HEK293 (cell line): ENCODE measurements around the gene MAN1C1.

ENCODE experiments used
- FEZF1 ChIP-seq: fragments of 450-650 bp; formaldehyde crosslinking; IDR thresholded peaks from 2 replicates; pipeline ENCODE4 v1.5.1; 2016; ENCODE audit warnings: missing biosample characterization, missing genetic modification characterization
- GFI1B ChIP-seq: fragments of 450-650 bp; formaldehyde crosslinking; IDR thresholded peaks from 2 replicates; pipeline ENCODE4 v1.5.1; 2016; ENCODE audit warnings: missing biosample characterization, missing genetic modification characterization
- IKZF3 ChIP-seq: fragments of 450-650 bp; IDR thresholded peaks from 2 replicates; pipeline ENCODE4 v1.5.0; 2018; ENCODE audit warnings: missing biosample characterization, mild to moderate bottlenecking, missing genetic modification characterization, moderate library complexity
- PRDM10 ChIP-seq: fragments of 450-650 bp; formaldehyde crosslinking; IDR thresholded peaks from 2 replicates; pipeline ENCODE4 v1.5.1; 2016; ENCODE audit warnings: missing biosample characterization, missing genetic modification characterization
- REPIN1 ChIP-seq: fragments of 450-650 bp; formaldehyde crosslinking; IDR thresholded peaks from 2 replicates; pipeline ENCODE4 v1.5.1; 2017; ENCODE audit warnings: missing biosample characterization, missing genetic modification characterization, low read depth
- TCF7L2 ChIP-seq: IDR thresholded peaks from 2 replicates; pipeline ENCODE4 v1.6.1; 2011; ENCODE audit warnings: low read depth, mild to moderate bottlenecking, inconsistent platforms, low read length, moderate library complexity, borderline replicate concordance
- YY1 ChIP-seq: fragments of 450-650 bp; formaldehyde crosslinking; IDR thresholded peaks from 2 replicates; pipeline ENCODE4 v1.5.1; 2018; ENCODE audit warnings: missing biosample characterization, missing genetic modification characterization
- ZBTB10 ChIP-seq: fragments of 450-650 bp; formaldehyde crosslinking; IDR thresholded peaks from 2 replicates; pipeline ENCODE4 v1.5.1; 2016; ENCODE audit warnings: missing biosample characterization, missing genetic modification characterization
- ZBTB17 ChIP-seq: fragments of 450-650 bp; formaldehyde crosslinking; IDR thresholded peaks from 2 replicates; pipeline ENCODE4 v1.5.1; 2016; ENCODE audit warnings: missing biosample characterization, missing genetic modification characterization
- ZIC2 ChIP-seq: fragments of 450-650 bp; formaldehyde crosslinking; IDR thresholded peaks from 2 replicates; pipeline ENCODE4 v1.5.1; 2016; ENCODE audit warnings: missing biosample characterization, missing genetic modification characterization
- ZNF112 ChIP-seq: fragments of 450-650 bp; formaldehyde crosslinking; IDR thresholded peaks from 2 replicates; pipeline ENCODE4 v1.5.0; 2017; ENCODE audit warnings: missing biosample characterization, missing genetic modification characterization
- ZNF18 ChIP-seq: fragments of 450-650 bp; formaldehyde crosslinking; IDR thresholded peaks from 2 replicates; pipeline ENCODE4 v1.5.1; 2016; ENCODE audit warnings: missing biosample characterization, missing genetic modification characterization
- ZNF223 ChIP-seq: fragments of 450-650 bp; formaldehyde crosslinking; IDR thresholded peaks from 2 replicates; pipeline ENCODE4 v1.5.1; 2016; ENCODE audit warnings: missing biosample characterization, missing genetic modification characterization
- ZNF324 ChIP-seq: fragments of 450-650 bp; formaldehyde crosslinking; IDR thresholded peaks from 2 replicates; pipeline ENCODE4 v1.5.1; 2016; ENCODE audit warnings: missing biosample characterization, missing genetic modification characterization
- ZNF341 ChIP-seq: fragments of 450-650 bp; formaldehyde crosslinking; IDR thresholded peaks from 2 replicates; pipeline ENCODE4; 2016; ENCODE audit warnings: low read depth, missing biosample characterization, missing genetic modification characterization
- ZNF366 ChIP-seq: fragments of 450-650 bp; formaldehyde crosslinking; conservative IDR thresholded peaks from 2 replicates; pipeline ENCODE4 v1.5.1; 2016; ENCODE audit warnings: missing biosample characterization, missing genetic modification characterization
- ZNF391 ChIP-seq: fragments of 450-650 bp; formaldehyde crosslinking; IDR thresholded peaks from 2 replicates; pipeline ENCODE4 v1.5.1; 2016; ENCODE audit warnings: low read depth, missing biosample characterization, missing genetic modification characterization, borderline replicate concordance
- ZNF529 ChIP-seq: fragments of 450-650 bp; formaldehyde crosslinking; IDR thresholded peaks from 2 replicates; pipeline ENCODE4 v1.5.1; 2017; ENCODE audit warnings: missing genetic modification characterization, missing biosample characterization; ENCODE audit not compliant: insufficient replicate concordance
- ZNF580 ChIP-seq: fragments of 450-650 bp; formaldehyde crosslinking; IDR thresholded peaks from 2 replicates; pipeline ENCODE4 v1.5.1; 2016; ENCODE audit warnings: missing biosample characterization, missing genetic modification characterization
- ZNF585B ChIP-seq: fragments of 450-650 bp; formaldehyde crosslinking; IDR thresholded peaks from 2 replicates; pipeline ENCODE4 v1.5.1; 2016; ENCODE audit warnings: missing biosample characterization, missing genetic modification characterization
- ZNF629 ChIP-seq: fragments of 450-650 bp; formaldehyde crosslinking; IDR thresholded peaks from 2 replicates; pipeline ENCODE4 v1.5.1; 2017; ENCODE audit warnings: missing biosample characterization, missing genetic modification characterization
- TF ChIP-seq, protein P1 (sequence below): fragments of 450-650 bp; formaldehyde crosslinking; conservative IDR thresholded peaks from 2 replicates; pipeline ENCODE4 v1.5.1; 2016; ENCODE audit warnings: low read depth, missing biosample characterization, missing genetic modification characterization
- TF ChIP-seq, protein P2 (sequence below): sonication (generic); formaldehyde crosslinking; IDR thresholded peaks from 2 replicates; pipeline ENCODE4 v1.8.1; 2022; ENCODE audit warnings: mild to moderate bottlenecking, moderate library complexity, missing genetic modification reagents

MAN1C1 gene

DNA sequence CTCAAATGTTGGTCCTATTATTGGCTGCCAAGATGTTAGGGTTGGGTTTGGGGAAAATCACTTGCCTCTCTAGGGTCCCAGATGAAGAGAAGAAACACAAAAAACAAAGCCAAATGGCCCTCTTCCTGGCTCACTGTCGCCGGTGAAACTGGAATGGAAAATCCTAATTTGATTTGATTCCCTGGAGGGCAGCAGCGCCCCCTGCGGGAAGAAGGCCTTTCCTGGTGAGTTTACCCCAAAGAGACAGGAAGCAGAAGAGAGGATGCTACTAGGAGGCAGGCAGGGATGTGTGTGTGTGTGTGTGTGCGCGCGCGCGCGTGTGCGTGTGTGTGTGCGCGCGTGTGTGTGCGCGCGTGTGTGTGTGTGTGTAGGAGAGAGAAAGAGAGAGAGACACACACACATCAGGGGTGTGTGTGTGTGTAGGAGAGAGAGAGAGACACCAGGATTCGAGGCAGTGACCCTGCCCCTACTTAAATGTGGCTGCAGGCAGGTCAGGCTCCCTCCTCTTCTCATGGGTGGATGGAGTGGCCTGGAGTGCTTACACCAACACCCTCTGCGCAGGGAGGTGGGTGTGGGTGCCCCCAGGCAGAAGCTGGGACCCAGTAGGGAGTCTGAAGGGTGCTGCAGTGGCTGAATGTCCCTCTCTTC, 180.3 kb downstream of the MAN1C1 start (continued):
- TF ChIP-seq, protein P1, sequence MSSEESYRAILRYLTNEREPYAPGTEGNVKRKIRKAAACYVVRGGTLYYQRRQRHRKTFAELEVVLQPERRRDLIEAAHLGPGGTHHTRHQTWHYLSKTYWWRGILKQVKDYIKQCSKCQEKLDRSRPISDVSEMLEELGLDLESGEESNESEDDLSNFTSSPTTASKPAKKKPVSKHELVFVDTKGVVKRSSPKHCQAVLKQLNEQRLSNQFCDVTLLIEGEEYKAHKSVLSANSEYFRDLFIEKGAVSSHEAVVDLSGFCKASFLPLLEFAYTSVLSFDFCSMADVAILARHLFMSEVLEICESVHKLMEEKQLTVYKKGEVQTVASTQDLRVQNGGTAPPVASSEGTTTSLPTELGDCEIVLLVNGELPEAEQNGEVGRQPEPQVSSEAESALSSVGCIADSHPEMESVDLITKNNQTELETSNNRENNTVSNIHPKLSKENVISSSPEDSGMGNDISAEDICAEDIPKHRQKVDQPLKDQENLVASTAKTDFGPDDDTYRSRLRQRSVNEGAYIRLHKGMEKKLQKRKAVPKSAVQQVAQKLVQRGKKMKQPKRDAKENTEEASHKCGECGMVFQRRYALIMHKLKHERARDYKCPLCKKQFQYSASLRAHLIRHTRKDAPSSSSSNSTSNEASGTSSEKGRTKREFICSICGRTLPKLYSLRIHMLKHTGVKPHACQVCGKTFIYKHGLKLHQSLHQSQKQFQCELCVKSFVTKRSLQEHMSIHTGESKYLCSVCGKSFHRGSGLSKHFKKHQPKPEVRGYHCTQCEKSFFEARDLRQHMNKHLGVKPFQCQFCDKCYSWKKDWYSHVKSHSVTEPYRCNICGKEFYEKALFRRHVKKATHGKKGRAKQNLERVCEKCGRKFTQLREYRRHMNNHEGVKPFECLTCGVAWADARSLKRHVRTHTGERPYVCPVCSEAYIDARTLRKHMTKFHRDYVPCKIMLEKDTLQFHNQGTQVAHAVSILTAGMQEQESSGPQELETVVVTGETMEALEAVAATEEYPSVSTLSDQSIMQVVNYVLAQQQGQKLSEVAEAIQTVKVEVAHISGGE (tag by site-specific recombination) = no peak
- TF ChIP-seq ZNF341 (no peak), ZNF366 (tag by site-specific recombination) (peak; percentile 42; the same call in 1 of the 2 replicates), IKZF3 (peak; percentile 94), ZNF391 (tag by site-specific recombination) (no peak), ZBTB10 (no peak), FEZF1 (no peak), ZIC2 (tag by site-specific recombination) (peak; percentile 42; the same call in 1 of the 2 replicates), ZNF18 (no peak), ZNF585B (tag by site-specific recombination) (no peak), ZNF324 (tag by site-specific recombination) (no peak), TCF7L2 (no peak), PRDM10 (tag by site-specific recombination) (peak; percentile 51), ZNF112 (tag by site-specific recombination) (no peak), YY1 (tag by site-specific recombination) (no peak), GFI1B (tag by site-specific recombination) (peak; percentile 82; the same call in 1 of the 2 replicates), REPIN1 (tag by site-specific recombination) (no peak), ZNF223 (tag by site-specific recombination) (no peak), ZNF580 (tag by site-specific recombination) (no peak), ZNF529 (tag by site-specific recombination) (no peak), ZBTB17 (tag by site-specific recombination) (peak; percentile 55), ZNF629 (0 out of 2 replicates have a peak, but pooled peaks have one; percentile 16)
- TF ChIP-seq, protein P2, sequence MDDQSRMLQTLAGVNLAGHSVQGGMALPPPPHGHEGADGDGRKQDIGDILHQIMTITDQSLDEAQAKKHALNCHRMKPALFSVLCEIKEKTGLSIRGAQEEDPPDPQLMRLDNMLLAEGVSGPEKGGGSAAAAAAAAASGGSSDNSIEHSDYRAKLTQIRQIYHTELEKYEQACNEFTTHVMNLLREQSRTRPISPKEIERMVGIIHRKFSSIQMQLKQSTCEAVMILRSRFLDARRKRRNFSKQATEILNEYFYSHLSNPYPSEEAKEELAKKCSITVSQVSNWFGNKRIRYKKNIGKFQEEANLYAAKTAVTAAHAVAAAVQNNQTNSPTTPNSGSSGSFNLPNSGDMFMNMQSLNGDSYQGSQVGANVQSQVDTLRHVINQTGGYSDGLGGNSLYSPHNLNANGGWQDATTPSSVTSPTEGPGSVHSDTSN (CRISPR knock-in tag) = no peak
